Superior temporal gyrus (tissue), 1 donor: Measurements from ENCODE around the gene SLC13A4.

Experiments
- DNase-seq: peaks from one replicate; pipeline ENCODE4 v3.0.0-alpha.2; 2016; ENCODE audit errors: extremely low spot score

Gene SLC13A4

DNA sequence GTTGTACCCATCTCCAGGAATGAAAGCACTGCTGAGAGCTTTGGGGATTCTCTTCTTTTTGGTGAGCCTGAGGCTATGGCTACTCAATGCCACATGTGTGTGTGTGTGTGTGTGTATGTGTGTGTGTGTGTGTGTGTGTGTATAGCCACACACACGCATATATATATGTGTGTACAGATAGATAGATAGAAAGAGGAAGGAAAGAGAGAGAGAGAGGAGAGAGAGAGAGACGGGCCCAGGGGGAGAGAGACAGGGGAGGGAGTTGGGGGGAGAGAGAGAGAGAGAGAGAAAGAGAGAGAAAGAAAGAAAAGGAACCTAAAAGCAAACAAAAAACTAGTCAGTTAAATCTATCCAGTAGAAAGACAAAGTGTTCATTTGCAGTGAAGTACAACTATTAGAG lies 8.3 kb downstream of the SLC13A4 start:
- no peak for DNase-seq

DNA sequence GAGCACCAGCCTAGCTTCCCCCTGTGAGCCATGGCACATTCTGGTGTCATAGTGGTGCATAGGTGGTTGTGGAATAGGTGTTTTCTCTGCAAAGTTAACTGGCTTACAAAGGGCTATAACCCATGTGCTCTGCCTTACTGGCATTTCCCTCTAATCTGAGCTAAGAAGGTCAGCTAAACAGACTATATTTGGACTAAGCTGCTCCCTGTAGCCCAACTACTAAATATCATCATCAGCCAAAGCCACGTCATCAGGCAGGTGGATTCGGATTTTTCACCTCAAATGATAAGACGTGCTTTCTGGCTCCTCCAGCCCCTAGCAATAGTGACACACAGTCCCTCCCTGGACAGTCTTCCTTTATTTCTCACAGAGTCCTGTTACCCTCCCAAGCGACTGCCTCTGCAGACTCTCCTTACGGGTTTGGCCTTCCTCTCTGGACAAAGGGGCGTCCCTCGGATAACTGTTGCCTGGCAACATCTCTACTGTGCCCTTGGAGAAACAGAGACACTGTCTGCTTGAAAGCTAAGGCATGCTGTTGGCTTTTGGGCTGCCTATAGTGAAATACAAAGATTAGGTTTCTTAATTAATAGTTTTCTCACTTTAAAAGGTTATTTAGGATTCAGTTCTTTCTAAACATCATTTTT lies 9.1 kb downstream of the SLC13A4 start:
- DNase-seq, result no peak

DNA sequence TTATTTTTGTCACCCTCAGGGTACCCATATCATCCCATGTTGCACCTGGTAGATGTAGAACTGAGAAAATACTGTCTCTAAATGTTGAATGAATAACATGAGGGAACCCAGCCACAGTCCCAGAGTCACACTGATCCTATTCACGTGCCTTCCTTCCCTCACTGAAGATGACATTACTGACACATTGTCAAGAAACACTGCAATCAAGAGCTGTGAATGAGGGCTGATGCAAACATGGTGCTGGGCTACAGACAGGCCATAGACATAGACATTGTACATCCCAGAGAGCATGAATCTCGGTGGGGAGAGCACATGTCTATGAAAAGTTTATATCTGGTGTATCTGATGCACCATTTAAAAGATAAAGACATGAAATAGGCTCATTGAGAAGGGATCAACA lies 9.8 kb downstream of the SLC13A4 start:
- DNase-seq, result no peak

DNA sequence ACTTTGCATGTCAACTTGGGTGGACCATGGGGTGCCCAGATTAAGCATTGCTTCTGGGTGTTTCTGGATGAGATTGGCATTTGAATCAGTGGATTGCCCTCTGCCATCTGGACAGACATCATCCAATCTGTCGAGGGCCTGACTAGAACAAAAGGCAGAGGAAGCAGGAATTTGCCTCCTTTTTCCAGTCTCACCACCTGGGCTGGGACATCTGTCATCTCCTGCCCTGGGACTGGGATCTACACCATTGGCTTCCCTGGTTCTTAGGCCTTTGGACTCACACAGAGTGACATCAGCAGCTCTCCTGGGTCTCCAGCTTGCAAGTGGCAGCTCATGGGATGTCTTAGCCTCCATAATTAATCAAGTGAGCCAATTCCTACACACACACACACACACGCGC lies 10.3 kb downstream of the SLC13A4 start:
- DNase-seq, result no peak

DNA sequence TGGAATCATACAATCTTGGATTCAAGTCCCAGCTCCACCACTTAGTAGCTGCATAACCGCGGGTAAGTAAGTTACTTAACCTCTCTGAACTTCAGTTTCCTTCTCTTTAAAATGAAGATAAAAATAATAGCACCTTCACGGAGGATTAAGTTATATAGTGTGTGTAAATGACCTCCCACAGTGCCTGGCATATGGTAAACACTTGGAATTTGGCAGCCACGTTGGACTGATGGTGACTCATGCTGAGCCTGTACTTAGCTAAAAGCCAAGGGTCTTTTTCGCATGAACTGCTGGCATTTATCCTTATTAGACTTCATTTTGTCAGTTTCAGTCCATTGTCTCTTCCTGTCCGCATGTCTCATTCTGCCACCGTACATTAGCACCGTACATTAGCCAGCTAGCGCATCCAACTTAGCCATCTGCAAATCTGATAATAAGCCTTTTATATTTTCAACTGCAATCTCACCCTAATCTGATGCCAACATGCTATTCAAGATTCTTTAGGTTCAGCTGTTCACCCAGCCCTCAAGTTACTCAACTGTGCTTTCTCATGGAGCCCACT lies 11.2 kb downstream of the SLC13A4 start:
- no peak for DNase-seq

DNA sequence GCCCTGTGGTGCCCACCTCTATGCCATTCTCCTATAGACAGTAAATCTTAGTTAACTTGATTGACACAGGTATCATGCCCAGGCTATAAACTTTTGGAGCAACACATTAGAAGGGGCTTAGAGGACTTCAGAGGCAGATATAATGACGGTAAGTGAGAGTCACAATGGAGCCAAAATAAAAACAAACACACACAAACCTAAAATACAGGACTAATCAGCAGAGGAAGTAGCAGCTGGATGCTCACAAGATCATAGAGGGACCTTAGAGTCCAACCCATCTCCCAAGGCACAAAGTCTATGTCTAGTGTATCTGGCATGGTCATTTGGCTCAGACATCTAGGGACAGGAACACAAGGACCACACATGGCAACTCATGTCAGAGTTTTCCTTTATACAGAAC lies 12.3 kb downstream of the SLC13A4 start:
- DNase-seq, result no peak

DNA sequence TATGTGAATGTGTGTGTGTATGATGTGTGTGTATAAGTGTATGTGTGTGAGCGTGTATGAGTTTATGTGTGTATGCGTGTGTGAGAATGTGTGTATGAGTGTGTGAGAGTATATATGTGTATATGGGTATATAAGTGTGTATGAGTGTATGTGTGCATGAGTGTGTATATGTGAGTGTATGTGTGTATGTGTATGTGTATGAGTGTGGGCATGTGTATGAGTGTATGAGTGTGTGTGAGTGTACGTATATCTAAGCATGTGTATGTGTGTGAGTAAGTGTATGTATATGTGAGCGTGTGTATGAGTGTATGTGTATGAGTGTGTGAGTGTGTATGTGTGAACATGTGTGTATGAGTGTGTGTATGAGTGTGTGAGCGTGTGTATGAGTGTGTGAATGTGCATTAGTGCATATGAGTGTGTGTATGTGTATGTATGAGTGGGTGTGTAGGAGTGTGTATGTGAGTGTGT lies 12.9 kb downstream of the SLC13A4 start:
- DNase-seq, result no peak

DNA sequence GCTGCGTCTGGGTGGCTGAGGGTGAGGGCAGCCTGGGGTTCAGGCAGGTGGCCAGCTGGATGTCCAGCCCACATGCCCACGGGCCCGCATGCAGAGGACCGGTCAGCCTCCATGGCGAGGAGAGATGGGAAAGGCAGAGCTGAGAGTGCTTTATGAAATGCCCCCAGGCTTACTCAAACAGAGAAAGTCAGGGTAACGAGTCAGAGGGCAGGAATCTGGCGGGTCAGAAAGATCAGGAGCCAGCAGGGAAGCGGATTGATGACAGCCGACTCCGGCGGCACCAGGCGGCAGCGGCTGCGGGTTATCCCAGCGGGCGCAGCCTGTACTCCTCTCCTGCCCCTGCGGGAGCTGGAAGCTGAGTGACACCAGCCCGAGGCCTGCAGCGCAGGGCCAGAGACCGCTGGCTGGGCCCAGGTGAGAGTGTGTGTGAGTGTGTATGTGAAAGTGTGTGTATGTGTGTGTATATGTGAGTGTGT lies 13.4 kb downstream of the SLC13A4 start:
- no peak for DNase-seq

DNA sequence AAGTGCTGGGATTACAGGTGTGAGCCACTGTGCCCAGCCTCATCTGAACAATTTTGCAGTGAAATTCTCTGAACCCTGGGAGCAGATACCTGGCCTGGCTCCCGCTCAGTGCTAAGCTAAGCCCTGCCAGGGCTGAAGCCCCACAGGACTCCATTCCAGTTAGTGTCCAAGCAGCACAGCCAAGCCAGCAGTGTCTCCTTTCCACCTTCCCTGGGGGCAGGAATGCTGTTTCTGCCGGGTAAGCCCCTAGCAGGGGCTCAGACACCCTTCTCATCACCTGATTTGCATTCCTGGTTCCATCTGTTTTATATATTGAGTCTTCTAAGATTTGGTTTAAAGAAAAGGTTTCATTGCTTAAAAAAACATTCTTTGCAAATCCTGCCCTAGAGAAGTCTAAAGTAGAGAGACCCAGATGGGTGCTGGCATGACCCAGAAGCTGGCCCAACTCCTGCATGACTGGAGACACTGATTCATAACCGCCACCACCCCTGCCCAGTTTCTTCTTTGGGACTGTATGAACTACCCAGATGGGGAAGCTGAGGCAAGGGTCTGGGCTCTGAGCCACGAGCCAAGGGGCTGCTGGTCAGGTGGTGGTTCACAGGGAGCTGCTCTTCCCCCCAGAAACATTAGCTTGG lies 14.0 kb downstream of the SLC13A4 start:
- DNase-seq, result no peak

DNA sequence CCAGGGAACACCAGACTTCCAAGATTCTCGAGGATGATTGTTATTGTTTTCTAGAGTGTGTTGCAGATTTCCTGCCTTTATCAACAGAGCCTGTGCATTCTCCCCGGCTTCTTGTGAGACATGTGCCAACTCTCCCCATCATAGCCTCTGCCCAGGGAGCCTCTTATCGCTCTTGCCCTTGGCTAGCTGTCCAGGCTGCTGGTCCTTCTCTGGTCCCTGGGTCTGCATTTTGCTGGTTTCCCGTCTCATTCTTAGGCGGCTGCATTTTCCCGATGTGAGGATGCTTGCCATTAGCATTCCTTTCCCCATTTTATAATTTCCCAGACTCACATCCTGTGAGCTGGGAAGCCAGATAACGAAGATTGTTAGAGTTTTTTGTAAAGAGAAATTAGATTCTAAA lies 15.2 kb downstream of the SLC13A4 start:
- no peak for DNase-seq

DNA sequence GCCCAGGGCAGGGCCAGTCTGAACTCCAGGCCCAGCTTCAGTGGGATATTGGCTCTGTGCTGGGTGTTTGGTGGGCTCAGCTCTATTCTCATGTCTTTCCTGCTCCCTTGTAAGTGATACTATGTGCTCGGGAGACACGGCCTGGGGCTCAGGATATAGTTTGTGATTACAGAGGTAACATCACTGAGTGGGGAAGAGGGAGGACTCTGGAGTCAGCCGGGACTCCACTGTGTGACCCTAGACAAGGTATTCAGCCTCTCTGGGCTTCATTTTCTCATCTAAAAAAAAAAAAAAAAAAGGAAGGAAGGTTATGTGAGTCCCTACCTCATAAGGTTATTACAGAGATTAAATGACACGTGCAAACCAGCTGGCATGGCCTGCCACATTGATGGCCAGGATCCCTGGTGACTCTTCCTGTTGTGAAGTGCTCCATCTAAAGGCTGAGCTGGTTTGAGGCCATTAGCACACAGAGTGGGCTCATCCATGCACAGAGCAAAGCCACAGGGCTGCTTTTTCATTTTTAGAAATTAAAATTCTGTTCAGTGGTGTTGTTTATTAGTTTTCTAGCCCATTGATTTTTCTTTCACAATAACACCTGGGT lies 15.7 kb downstream of the SLC13A4 start:
- no peak for DNase-seq

DNA sequence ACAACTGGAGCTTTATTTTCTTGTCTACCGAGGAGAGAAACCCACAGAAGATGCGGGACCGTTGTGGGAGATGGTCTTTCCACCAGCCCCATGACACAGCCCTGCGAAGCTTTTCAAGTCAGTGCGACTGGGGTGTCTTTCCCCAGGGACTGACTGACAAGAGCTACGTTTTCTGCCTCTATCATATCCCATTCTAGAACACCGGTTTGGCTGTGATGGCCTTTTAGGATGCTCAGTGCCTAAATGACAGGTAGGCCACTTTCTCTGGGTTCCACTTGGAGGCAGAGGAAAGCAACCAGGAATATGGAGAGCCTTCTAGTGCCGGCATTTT lies 16.9 kb downstream of the SLC13A4 start:
- DNase-seq, result no peak

DNA sequence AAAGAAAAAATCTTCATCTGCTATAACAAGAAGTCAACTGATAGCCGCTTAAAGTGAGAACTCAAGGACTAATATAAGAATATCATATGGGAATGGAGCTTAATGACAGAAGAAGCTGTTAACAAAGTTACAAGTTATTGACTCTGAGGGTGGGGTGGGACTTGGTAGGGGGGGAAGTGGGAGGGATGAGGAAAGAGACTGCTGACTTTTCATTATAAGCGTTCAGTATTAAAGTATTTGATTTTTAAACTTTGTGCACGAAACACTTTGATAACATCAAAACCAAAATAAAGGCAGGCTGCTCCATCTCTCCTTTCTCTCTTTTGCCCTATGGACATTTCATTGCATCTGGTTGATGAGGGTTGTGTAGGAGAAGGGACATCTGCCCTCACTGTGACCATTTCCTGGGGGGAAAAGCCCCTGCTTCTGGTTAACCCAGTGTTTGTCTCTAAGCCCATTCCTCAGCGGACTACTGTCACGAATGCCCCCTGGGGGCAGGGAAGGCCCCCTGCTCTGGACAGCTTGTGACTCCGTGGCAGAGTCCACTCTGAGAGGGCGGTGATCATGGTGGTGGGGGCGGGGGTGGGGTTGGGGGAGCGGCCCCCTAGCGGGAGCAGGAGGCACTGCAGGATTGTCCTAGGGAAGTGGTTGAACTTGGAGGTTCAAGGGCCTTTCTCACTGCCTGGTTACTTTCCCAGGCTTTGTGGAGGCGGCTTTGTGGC lies 17.4 kb downstream of the SLC13A4 start:
- no peak for DNase-seq

DNA sequence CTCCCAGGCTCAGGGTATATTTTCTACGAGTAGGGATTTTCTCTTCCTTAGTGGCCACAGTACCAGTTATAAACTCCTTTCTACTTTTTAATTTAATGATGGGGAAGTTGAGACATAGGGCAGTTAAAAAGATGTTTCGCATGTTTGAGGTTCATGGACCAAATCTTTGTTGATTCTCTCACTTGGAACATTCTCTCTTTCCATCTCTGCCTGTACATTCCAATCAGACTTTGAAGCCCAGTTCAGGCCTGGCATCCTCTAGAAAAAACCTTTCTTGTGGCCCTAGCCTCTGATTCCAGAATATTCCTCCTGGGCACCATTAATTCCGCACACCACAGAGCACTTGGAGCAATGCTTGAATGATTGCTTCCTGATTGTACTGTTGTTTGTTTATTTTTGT lies 18.5 kb downstream of the SLC13A4 start:
- DNase-seq, result no peak

DNA sequence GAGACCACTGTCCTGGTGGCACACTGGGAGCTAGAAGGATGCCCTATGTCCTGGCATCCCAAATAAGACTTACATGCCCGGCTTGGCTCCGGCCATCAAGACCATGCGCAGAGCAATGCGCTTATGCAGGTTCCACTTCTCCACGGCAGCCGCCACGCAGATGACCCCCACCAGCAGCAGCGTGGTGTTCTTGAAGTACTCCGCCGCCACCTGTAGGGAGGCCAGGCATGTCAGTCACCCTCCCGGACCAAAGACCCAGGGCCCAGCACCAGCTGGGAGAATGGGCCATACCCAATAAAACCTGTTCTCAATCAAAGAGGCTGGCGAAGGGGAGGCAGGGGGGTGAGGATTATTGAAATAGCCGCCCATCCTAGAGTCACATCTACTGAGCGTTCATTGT lies 19.9 kb downstream of the SLC13A4 start:
- no peak for DNase-seq

DNA sequence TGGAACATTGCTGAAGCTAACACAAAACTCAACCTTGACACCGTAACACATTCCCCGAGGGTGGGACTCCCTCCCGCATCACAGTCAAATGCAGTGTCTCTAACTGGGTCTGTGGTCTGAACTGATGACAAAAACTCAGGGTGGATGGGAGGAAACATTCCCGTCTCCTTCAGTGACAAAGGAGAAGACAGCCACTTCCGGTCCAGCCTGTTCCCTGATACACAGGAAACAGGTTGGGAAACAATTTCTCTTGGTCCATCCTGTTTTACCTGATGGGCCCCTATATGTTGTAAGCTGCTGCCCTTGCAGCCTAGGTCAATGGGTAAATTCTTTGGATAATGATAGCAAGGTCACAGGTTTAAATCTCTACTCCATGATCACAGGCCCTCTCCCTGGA lies 20.4 kb downstream of the SLC13A4 start:
- DNase-seq, result no peak

DNA sequence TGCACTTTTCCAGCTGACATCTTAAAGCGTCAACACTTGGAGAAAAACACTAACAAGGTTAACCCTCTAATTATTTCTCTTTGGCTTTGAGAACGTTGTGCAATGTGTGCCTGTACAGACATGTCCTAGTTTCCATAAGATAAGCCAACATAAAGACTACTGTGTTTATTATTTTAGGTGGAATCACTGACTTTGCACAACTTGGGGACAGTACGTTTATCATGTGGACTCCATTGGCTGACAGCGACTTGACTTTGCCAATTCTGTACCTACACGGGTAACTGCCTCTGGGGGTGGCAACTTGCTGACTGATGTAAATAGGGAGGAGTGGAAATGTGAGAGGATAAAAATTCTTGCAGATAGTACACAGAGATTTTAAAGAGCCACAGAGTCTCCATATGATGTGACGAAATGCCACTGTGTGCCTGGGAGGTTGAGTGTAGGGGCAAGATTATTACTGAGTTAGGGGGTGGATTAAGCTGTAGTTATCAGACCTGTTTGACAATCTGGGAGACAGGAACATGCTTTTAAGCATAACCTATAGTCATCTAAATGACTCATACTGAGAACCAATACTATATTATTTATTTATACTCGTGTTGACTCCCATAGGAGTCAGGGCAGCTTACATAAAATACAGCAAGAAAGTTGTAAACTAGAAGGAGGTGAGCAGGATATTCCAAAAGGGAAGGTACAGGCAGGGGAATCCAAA lies 21.0 kb downstream of the SLC13A4 start:
- DNase-seq, result no peak

DNA sequence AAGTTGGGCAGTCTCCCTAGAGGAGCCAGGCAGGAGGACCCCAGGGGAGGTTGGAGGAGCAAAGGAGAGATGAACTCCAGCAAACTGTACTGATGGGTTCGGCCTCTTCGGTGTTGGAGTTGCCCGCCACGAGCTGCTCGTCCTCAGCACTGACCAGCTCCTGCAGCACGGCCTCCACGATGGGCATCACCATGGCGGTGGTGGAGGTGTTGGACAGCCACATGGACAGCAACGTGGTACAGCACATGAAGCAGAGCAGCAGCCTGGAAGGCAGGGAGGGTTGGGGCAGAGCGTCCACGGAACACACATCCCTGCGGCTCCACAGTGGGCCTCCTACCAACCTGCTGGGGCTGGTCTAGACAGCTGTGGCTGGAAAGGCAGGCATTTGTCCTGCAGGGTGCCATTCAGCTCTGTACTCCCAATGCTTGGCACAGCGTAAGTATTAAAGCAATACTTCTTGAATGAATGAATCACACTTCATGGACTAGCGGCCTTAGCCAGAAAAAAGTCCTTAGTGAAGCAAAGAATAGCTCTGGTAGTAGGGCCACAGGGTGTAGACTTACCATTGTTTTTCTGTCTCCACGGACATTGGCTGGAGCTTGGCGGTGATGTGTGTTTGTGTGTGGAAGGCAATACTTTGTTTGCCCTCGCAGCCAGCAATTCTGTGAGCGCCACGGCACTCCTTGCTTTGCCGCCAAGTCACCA lies 21.8 kb downstream of the SLC13A4 start:
- no peak for DNase-seq

DNA sequence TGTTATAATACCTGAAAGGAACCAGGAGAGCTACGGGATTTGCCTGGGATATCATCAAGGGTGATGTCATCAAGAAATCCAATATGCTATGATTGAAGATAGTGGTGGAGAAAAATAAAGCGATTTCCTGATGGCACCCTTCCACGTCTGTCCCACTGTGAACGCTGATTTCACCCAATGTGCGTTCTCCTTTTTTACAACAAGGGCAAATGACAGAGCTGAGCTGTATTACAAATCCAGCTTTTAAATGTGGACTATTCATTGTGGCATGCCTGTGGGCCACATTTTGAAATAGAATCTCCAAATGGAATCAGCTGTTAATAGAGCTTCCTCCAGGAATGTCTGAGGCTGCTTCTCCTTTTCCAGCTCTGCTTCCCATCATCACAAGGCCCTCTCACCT lies 23.3 kb downstream of the SLC13A4 start:
- no peak for DNase-seq

DNA sequence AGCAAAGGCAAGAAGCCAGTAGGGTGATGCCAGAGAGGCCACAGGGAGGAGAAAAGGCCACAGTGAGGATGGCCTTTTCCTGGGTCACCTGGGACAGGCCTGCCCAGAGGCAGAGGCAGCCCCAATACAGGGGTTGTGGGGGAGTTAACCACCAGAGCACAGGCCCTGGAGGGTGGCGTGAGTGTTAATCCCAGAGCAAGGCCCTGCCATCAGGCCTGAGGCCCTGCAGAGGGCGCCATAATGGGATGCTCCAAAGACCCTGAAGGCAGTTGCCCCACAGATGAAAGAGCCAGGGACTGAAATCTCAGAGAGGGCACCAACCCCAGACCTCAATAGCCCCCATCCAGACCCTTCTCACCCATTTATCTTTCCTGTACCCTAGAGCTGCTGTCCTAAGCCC lies 23.9 kb downstream of the SLC13A4 start:
- no peak for DNase-seq
